GM12801 (cell line): ENCODE results near the gene MAGEB17.

Experiments used
- CTCF ChIP-seq: IDR thresholded peaks from one replicate; pipeline ENCODE4 v1.5.1; 2011; ENCODE audit warnings: control low read depth; ENCODE audit not compliant: insufficient read length; ENCODE audit errors: extremely low read depth

Gene MAGEB17

GRCh38 chrX:16167181-16167580, at the start of gene MAGEB17:
MAGEB17 (plus strand) TSS chrX:16167481; CDS start chrX:16170383, 2,902 bp downstream.
- no peak for TF ChIP-seq CTCF

GRCh38 chrX:16119353-16120220, 47.7 kb upstream of the MAGEB17 start:
- no peak for TF ChIP-seq CTCF

GRCh38 chrX:16120431-16120830, 46.9 kb upstream of the MAGEB17 start:
- no peak for TF ChIP-seq CTCF

- TF ChIP-seq CTCF, result no peak
Observed at GRCh38 chrX:16123222-16123786, 44.0 kb upstream of the MAGEB17 start, which contains the start of gene GRPR. GRPR (plus strand) TSS chrX:16123565; CDS start chrX:16123954, 389 bp downstream.

GRCh38 chrX:16124201-16124600, 43.1 kb upstream of the MAGEB17 start:
- no peak for TF ChIP-seq CTCF

- no peak for TF ChIP-seq CTCF
Observed at GRCh38 chrX:16125520-16126149, 41.6 kb upstream of the MAGEB17 start.

GRCh38 chrX:16130707-16131106, 36.6 kb upstream of the MAGEB17 start:
- no peak for TF ChIP-seq CTCF
